Endothelial cell of umbilical vein (primary cell): Measurements from ENCODE around the gene ZNFX1. TPM values are rescaled to one million over a fixed set of nuclear protein-coding genes. Genes with fewer than 3 reads are reported as not detected.

Experiments used
- BruUV-seq: library from RNA; stranded (reverse); fragments of 400-500 nt; replicated peaks from 2 replicates; lab custom pipeline; 2021; lab: Mats Ljungman, UMichigan
- CTCF ChIA-PET: fragments of 300-600, 350-600 bp; sonication (Branson Sonifier 250); formaldehyde crosslinking; loops from one replicate; lab custom pipeline; 2021; ENCODE audit warnings: antibody characterized with exemption, inconsistent platforms; lab: Charles Lee
- POLR2A ChIA-PET: fragments of 300-600, 350-600 bp; sonication (Branson Sonifier 250); formaldehyde crosslinking; loops from one replicate; lab custom pipeline; 2021; ENCODE audit warnings: antibody characterized with exemption, inconsistent platforms; lab: Charles Lee
- DNase-seq: peaks from one replicate; pipeline ENCODE4 v3.0.0-alpha.2; 2011; ENCODE audit warnings: low read depth, low spot score
- FAIRE-seq: peaks from 2 replicates; lab custom pipeline; 2011; peaks lifted over from hg19 to GRCh38; lab: Jason Lieb, UNC
- H2AFZ ChIP-seq: 2 replicates; pipeline ENCODE4 v1.6.0; 2012; ENCODE audit warnings: low read depth, low read length, control low read depth, inconsistent platforms
- H3K27ac ChIP-seq: 2 replicates; pipeline ENCODE4 v1.5.1; 2011; ENCODE audit warnings: low read depth, mild to moderate bottlenecking, control low read depth, low read length, moderate library complexity; ENCODE audit not compliant: insufficient read depth
- H3K27me3 ChIP-seq, 2 experiments: 2 replicates each; pipeline versions ENCODE4 v1.6.0 to v1.6.1; 2011; ENCODE audit warnings: low read length in 2 of 2, mixed read lengths in 1 of 2; ENCODE audit not compliant: control insufficient read depth in 2 of 2, insufficient read depth in 2 of 2
- H3K36me3 ChIP-seq, 2 experiments: 2 replicates in 1 of 2; 3 replicates in 1 of 2; pipeline ENCODE4 v1.5.1; 2011; ENCODE audit warnings: low read length in 2 of 2, mild to moderate bottlenecking in 1 of 2, moderate library complexity in 1 of 2; ENCODE audit not compliant: control insufficient read depth in 2 of 2, insufficient read depth in 2 of 2; ENCODE audit errors: extremely low read depth in 1 of 2
- H3K4me1 ChIP-seq: 3 replicates; pipeline ENCODE4 v1.5.1; 2011; ENCODE audit warnings: mild to moderate bottlenecking, low read length; ENCODE audit not compliant: control insufficient read depth, insufficient read depth; ENCODE audit errors: extremely low read depth
- H3K4me2 ChIP-seq: 2 replicates; pipeline ENCODE4 v1.6.1; 2011; ENCODE audit warnings: low read length, control low read depth, mixed read lengths; ENCODE audit not compliant: insufficient read depth
- H3K4me3 ChIP-seq, 3 experiments: fragments of 200-600 bp in 1 of 3; sonication (generic), shearing (Covaris generic) in 1 of 3; replicated peaks in 1 of 3; 2 replicates each; pipeline ENCODE4 v1.5.1; 2011 to 2016; ENCODE audit warnings: control low read depth in 3 of 3, low read length in 3 of 3, mild to moderate bottlenecking in 2 of 3, inconsistent platforms in 1 of 3, low read depth in 1 of 3, moderate library complexity in 1 of 3; ENCODE audit not compliant: insufficient read depth in 1 of 3
- H3K79me2 ChIP-seq: 2 replicates; pipeline ENCODE4 v1.6.0; 2012; ENCODE audit warnings: low read length, inconsistent platforms; ENCODE audit not compliant: control insufficient read depth, insufficient read depth
- H3K9ac ChIP-seq: replicated peaks from 2 replicates; pipeline ENCODE3; 2011; ENCODE audit warnings: low read length, control low read depth; ENCODE audit not compliant: insufficient read depth; ENCODE audit errors: extremely low read depth
- H3K9me1 ChIP-seq: replicated peaks from 3 replicates; pipeline ENCODE4 v1.6.0; 2011; ENCODE audit warnings: mild to moderate bottlenecking, low read length; ENCODE audit not compliant: control insufficient read depth, insufficient read depth; ENCODE audit errors: extremely low read depth
- H3K9me3 ChIP-seq: replicated peaks from 2 replicates; pipeline ENCODE4 v1.5.1; 2012; ENCODE audit warnings: low read length, inconsistent platforms; ENCODE audit not compliant: control insufficient read depth, insufficient read depth
- H4K20me1 ChIP-seq: replicated peaks from 2 replicates; pipeline ENCODE3; 2011; ENCODE audit warnings: mild to moderate bottlenecking, low read length; ENCODE audit not compliant: control insufficient read depth, insufficient read depth; ENCODE audit errors: extremely low read depth
- CTCF ChIP-seq, 2 donors: IDR thresholded peaks; 1 replicate in 1 of 2; 2 replicates in 1 of 2; pipeline ENCODE4 v1.5.1; 2011; ENCODE audit warnings: low read length in 2 of 2, mild to moderate bottlenecking in 2 of 2, moderate library complexity in 2 of 2, control low read depth in 1 of 2, inconsistent platforms in 1 of 2, low read depth in 1 of 2; ENCODE audit not compliant: insufficient read depth in 1 of 2; ENCODE audit errors: extremely low read depth in 1 of 2
- EZH2 ChIP-seq: IDR thresholded peaks from 2 replicates; pipeline ENCODE4 v1.6.1; 2012; ENCODE audit warnings: borderline replicate concordance, low read depth, mild to moderate bottlenecking, moderate library complexity, low read length, inconsistent platforms; ENCODE audit not compliant: severe bottlenecking
- FOS ChIP-seq: IDR thresholded peaks from 2 replicates; pipeline ENCODE4 v1.6.1; 2011; ENCODE audit warnings: mild to moderate bottlenecking, low read length, moderate library complexity, borderline replicate concordance; ENCODE audit not compliant: insufficient read depth
- GATA2 ChIP-seq: IDR thresholded peaks from 2 replicates; pipeline ENCODE4 v1.7.0; 2011; ENCODE audit warnings: low read depth, mild to moderate bottlenecking, moderate library complexity, mixed read lengths, low read length; ENCODE audit not compliant: insufficient read length, insufficient read depth
- JUN ChIP-seq: IDR thresholded peaks from 2 replicates; pipeline ENCODE4 v1.6.1; 2011; ENCODE audit warnings: borderline replicate concordance, low read depth; ENCODE audit not compliant: insufficient read length, insufficient read depth
- MYC ChIP-seq: IDR thresholded peaks from one replicate; pipeline ENCODE4 v1.6.1; 2011; ENCODE audit warnings: mild to moderate bottlenecking, low read depth, low read length
- POLR2A ChIP-seq: IDR thresholded peaks from 2 replicates; pipeline ENCODE4 v1.6.1; 2012; ENCODE audit warnings: low read depth, mild to moderate bottlenecking, control low read depth, low read length
- POLR2AphosphoS5 ChIP-seq: IDR thresholded peaks from 2 replicates; pipeline ENCODE4 v1.6.1; 2012; ENCODE audit warnings: low read depth, mild to moderate bottlenecking, control low read depth, low read length, moderate library complexity; ENCODE audit not compliant: insufficient read depth
- dilution Hi-C: fragments of 300-500 bp; cut with MboI; formaldehyde crosslinking; loops from one replicate; pipeline ENCODE4 v1.15.0; 2019; ENCODE audit warnings: low sequenced_read_pairs; ENCODE audit not compliant: extremely low pct_ligation_motif_present
- intact Hi-C: fragments of 100-400 bp; cut with micrococcal nuclease; formaldehyde crosslinking; loops from one replicate; pipeline ENCODE4 v1.10.0; 2022
- polyA plus RNA-seq, 4 experiments: library from polyadenylated mRNA; depleted of rRNA in 3 of 4; stranded (reverse) in 3 of 4; unstranded in 1 of 4; fragments of >200 nt; gene quantifications; 2 replicates each; pipeline versions ENCODE4 v1.2.1 to v1.2.3, GENCODE V29; 2011 to 2012; ENCODE audit warnings: missing spikeins in 1 of 4
- total RNA-seq: library from RNA; stranded (reverse); gene quantifications from 2 replicates; pipeline ENCODE4 v1.2.3, GENCODE V29; 2021
- TF ChIP-seq, protein P1 (sequence below): IDR thresholded peaks from 2 replicates; pipeline ENCODE4 v1.6.1; 2011; ENCODE audit not compliant: insufficient read depth, insufficient read length

ZNFX1 gene
- total and polyA plus RNA-seq, 2 donors (not counting 3 experiments of a cell fraction or from before 2014, with no cell fraction given), result 8.3 to 27.9 TPM

DNA sequence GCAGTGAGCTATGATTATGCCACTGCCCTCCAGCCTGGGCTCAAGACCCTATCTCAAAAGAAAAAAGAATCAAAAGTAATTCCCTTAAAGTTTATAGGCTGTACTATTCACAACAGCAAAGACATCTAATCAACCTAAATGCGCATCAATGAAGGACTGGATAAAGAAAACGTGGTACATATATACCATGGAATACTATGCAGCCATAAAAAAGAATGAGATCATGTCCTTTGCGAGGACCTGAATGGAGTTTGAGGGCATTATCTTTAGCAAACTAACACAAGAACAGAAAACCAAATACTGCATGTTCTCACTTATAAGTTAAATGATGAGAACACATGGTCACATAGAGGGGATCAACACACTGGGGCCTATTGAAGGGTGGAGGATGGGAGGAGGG lies 16.7 kb downstream of the ZNFX1 start:
- Histone ChIP-seq H3K4me2 (no peak overlapping the region), H3K36me3 (peaks cover 34 to 36% of the 10 kb centered on the region in 2 experiments), H3K9me3 (no peaks in the 10 kb centered on the region), H3K4me1 (peaks cover 21% of the 10 kb centered on the region), H3K27me3 (no peaks in the 10 kb centered on the region), H2AFZ (no peak overlapping the region), H3K9me1 (peaks cover 4% of the 10 kb centered on the region), H3K79me2 (peaks cover 25% of the 10 kb centered on the region), H3K27ac (no peak overlapping the region), H3K4me3 (no peak overlapping the region), H3K9ac (no peak overlapping the region), H4K20me1 (peaks cover 6% of the 10 kb centered on the region)
- dilution Hi-C loops, result no loop called here
- intact Hi-C loops, result no loop called here
- ChIA-PET CTCF (no interaction called here), POLR2A (no interaction called here)
- TF ChIP-seq JUN (no peak), POLR2A (no peak), POLR2AphosphoS5 (no peak), FOS (no peak), GATA2 (no peak), CTCF (IDR thresholded peaks at IDR 0.05; ENCODE audit: extremely low read depth in 1 of 2, insufficient read depth in 1 of 2, low read depth in 1 of 2, low read length in 2 of 2) (no peak), MYC (no peak), EZH2 (no peak)
- TF ChIP-seq, protein P1, sequence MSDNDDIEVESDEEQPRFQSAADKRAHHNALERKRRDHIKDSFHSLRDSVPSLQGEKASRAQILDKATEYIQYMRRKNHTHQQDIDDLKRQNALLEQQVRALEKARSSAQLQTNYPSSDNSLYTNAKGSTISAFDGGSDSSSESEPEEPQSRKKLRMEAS, result no peak
- no peak for FAIRE-seq
- no TSS peak for BruUV-seq
- no peak for DNase-seq
